ENCODE measurements around the gene CIDEB.
"Not testable (repeated sequence)": the region's sequence is repeated elsewhere in the genome, so short reads cannot be mapped to it uniquely, and the experiment has no call there.

CIDEB gene, protein sequence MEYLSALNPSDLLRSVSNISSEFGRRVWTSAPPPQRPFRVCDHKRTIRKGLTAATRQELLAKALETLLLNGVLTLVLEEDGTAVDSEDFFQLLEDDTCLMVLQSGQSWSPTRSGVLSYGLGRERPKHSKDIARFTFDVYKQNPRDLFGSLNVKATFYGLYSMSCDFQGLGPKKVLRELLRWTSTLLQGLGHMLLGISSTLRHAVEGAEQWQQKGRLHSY
- total RNA-seq = 7.8 to 17.3 (median 15.4) reads per million in 3 experiments

- DNase-seq = peak; percentile 48
Observed at GRCh38 chr14:24307575-24308341, at the start of gene CIDEB. CIDEB (minus strand) TSS chr14:24307977; CDS start chr14:24307858, 119 bp downstream.

DNA sequence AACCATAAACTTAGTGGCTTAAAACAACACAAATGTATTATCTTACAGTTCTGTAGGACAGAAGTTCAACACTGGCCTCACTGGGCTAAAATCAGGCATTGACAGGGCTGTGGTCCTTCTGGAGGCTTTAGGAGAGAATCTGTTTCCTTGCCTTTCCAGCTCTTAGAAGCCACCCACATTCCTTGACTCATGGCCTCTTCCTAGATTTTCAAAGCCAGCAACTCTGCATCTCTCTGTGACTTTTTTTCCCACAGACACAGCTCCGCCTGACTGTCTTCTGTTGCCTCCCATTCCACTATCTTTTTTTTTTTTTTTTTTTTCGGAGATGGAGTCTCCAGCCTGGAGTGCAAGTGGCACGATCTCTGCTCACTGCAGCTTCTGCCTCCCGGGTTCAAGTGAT lies 48.4 kb upstream of the CIDEB start:
- DNase-seq = no peak

DNA sequence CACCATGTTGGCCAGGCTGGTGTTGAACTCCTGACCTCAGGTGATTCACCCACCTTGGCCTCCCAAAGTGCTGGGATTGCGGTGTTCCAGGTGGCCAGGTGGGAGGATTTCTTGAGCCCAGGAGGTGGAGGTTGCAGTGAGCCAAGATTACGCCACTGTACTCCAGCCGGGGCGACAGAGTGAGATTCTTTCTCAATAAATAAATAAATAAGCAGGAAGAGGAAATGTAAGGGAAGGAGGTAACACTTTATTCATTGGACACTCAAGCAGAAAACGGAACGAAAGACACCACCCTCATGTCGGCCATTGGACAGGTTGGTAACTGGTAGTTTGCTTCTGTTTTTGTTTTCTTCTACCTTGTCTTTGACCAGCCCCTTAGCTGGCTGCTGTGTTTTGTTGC lies 47.2 kb upstream of the CIDEB start:
- DNase-seq = no peak

DNA sequence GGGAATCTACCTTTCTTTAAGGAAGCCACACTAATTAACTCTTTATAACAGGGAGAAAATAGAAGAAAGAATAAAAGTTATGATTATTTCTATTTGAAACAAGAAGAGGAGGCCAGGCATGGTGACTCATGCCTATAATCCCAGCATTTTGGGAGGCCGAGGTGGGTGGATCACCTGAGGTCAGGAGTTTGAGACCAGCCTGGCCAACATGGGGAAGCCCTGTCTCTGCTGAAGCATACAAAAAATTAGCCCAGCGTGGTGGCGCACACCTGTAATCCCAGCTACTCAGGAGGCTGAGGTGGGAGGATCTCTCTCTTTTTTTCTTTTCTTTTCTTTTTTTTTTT lies 46.7 kb upstream of the CIDEB start:
- DNase-seq = not testable (repeated sequence)

DNA sequence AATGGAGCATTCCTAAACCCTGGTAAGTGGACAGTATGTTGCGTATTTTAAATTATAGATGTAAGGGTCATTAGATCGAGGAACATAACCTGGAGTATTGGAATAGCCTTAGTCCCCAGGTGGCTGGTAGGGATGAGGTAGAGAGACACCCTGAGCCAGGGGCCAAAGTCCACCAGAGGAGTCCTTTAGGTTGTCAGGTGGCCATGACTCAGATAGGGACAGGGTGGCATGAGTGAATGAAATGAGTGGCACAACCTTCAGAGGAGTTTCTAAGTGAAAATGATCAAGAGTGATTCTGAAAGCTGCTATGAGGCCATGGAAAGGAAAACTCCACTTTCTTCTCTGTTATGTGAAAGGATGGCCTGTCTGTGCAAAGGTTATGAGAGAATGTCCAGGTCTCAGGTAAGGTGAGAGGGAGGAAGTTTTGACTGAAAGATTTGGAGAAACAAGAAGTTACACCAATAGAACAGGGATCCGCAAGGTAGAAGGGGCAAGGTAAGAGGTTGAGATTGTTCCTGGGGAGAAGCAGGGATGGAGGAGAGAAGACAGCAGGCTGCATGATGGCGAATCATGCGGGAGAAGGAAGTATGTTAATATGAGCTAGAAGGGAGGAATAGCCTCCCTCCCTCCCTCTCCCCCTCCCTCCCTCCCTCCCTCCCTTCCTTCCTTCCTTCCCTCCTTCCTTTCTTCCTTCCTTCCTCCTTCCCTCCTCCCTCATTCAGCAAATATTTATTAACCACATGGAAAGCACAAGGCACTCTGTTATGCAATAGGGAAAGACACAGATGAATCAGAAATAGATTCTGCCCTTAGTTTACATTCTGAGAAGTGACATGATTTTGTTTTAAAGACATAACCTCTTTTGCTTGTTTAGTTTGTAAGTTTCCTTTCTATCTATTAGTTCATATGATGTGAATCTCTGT lies 46.0 kb upstream of the CIDEB start:
- no peak for DNase-seq

DNA sequence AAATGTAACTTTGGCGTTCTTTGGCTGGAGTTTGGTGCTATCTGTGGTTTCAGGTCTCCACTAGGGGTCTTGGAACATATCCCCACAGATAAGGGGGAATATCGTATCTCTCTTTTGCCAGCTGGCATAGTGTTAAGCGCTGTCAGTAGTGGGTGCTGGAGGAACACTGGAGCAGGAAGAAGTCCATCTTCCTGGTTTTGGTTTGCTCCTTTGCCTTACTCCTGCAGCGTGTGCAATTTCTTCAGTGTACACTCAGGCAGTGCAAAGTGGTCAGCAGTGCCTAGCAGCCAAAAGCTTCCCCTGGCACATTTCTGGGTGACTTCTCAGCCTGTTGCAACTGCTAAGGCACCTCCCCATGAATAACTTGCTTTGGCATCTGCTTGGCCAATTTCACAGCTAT lies 43.7 kb upstream of the CIDEB start:
- DNase-seq = no peak

DNA sequence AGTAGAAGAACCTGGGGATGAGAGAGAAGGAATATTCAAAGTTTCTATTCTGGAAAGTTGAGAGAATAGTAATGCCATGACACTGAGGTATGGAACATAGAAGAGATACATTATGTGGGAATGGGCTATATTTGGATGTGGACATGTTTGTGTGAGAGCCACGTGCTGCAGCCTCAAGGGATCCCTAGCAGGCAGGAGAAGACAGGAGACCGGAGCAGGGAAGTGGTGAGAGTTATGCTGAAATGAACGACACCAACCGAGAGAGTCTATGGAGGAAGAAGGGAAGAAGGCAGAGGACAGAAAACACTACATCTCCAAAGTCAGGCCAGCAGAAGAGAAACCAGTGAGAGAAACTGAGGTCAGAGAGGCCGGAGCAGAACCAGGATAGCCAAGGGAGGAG lies 42.0 kb upstream of the CIDEB start:
- no peak for DNase-seq

DNA sequence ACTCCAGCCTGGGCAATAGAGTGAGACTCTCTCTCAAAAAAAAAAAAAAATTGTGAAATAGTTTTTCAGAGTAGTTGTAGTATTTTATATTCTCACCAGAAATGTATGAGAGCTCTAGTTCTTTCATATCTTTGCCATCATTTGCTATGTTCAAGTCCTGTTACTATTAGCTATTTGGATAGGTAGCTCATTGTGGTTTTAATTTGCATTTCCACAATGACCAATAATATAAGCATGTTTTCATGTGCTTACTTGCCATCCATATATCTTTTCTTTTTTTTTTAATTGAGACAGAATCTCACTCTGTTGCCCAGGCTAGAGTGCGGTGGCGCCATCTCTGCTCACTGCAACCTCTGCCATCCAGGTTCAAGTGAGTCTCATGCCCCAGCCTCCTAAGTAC lies 40.4 kb upstream of the CIDEB start:
- no peak for DNase-seq

GRCh38 chr14:24347134-24347533 lies 39.4 kb upstream of the CIDEB start:
- DNase-seq = no peak

GRCh38 chr14:24343795-24344660 lies 36.3 kb upstream of the CIDEB start:
- no peak for DNase-seq

- DNase-seq = no peak
Observed at GRCh38 chr14:24342889-24343288, 35.1 kb upstream of the CIDEB start.

GRCh38 chr14:24340606-24341005 lies 32.8 kb upstream of the CIDEB start:
- DNase-seq = no peak

DNA sequence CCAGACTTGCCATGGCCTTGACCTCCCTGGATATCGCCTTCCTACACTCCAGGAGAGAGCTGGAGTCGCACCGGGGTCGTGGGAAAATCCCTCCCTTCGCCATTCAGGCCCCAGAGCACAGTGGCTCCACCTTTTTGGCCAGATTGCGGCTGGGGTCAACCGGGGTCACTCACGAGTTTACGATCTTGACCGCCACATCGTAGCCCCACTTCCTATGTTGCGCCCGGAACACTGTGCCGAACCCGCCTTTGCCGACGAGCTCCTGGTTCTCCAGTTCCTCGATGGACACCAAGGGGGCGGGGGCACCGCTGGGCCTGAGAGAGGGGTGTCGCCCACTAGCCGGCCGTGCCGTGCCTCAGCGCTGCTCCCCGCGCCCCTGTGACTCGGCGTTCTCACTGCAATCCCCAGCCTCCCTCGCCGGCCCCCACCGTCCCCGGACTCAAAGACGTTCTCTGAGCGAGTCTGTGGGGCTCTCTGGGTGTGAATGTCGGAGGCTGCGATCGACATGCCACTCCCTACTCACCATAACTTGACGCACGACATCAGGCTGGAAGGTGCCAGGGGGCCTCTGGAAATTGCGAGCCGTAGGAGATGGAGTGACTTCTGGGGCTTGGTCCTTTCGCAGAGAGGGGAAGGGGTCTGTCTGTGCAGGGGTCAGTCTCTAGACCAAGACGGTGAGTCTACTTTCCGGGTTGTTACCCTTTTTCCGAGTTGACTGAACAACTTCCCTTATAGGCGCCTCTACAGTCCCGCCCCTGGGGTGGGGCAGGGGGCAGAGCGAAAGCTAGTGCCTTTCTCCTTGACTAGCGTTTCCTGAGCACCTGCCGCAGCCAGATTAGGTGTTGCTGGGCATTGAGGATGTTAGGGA lies 31.7 kb upstream of the CIDEB start, which contains the start of gene RIPK3:
Gene RIPK3 (minus strand): TSS at position 708 of the 868 bp plus-strand sequence. CDS start 165 bp downstream, at position 543.
- peak; percentile 65 for DNase-seq

GRCh38 chr14:24338843-24339242 lies 31.1 kb upstream of the CIDEB start:
- no peak for DNase-seq

DNA sequence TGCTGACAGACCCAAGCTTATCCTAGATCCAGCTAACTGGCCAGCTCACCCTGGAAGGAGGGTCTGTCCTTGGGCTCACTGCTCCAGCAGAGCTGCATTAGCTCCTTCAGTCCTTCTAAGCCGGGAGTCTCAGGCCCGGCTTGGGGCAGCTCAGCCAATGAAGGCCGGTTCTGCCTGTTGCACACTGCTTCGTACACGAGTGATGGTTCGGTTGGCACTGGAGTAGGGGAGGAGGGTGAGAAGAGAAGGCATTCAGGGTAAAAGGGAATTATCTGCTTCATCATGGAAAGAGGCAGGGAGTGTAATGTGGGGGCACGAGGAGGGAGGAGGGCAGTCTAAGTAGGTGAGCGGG lies 30.0 kb upstream of the CIDEB start:
- DNase-seq = no peak

GRCh38 chr14:24337144-24337823 lies 29.5 kb upstream of the CIDEB start:
- no peak for DNase-seq

- DNase-seq = no peak
Observed at GRCh38 chr14:24335461-24336171, 27.8 kb upstream of the CIDEB start.

DNA sequence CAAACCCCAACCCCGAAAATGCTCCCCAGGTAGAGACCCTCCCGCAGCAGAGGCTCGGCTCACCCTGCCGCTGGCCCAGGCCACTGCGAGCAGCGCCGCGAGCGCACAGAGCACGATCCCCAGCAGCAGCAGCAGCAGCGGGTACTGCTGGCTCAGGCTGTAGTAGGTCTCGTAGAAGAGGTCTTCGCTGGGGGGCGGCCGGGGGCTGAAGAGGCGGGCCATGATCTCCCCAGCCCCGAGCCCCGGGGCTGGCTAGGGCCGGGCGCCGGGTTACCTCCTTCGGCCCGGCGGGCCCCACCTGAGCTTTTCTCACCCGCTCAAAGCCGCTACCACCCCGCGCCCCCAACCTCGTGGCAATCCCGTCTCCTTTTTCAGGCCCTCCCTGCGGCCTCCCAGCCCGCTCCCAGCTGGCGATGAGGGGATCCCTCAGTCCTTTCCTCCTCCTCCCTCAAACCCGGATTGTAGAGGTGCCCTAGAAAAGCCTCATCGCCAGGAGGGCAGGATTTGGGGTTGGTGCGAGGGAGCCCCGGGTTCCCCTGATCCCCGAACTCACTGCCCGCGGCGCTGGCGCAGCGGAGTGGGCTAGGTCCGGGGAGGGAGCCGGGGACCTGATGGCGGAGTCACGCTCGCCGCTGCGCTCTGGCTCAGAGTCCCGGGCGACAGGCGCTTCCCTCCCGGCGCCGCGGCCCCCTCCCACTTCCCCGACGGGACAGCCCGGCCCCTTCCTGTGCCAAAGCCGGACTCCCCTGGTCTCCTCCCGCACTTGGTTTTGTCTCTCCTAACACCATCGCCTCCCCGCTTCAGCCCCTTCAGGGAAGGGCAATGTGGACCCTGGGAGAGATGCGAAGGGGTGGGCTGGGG lies 26.9 kb upstream of the CIDEB start, which contains the start of gene ADCY4:
Gene ADCY4 (minus strand): TSS at position 641 of the 861 bp plus-strand sequence. CDS start 419 bp downstream, at position 222.
- DNase-seq = no peak
